Bronchial epithelial cell (primary cell): ENCODE results near the gene AACS. TPM values are rescaled to one million over a fixed set of nuclear protein-coding genes. Genes with fewer than 3 reads are reported as not detected.

Source experiments
- DNase-seq: peaks from one replicate; pipeline ENCODE4 v3.0.0-alpha.2; 2010; ENCODE audit warnings: low read depth
- FAIRE-seq: peaks from 2 replicates; lab custom pipeline; 2011; peaks lifted over from hg19 to GRCh38; lab: Jason Lieb, UNC
- H3K27me3 ChIP-seq: 2 replicates; pipeline ENCODE4 v1.5.1; 2011; ENCODE audit warnings: low read length; ENCODE audit not compliant: control insufficient read depth, insufficient read depth
- H3K36me3 ChIP-seq: 2 replicates; pipeline ENCODE4 v1.5.1; 2011; ENCODE audit warnings: low read length; ENCODE audit not compliant: control insufficient read depth, insufficient read depth
- H3K4me3 ChIP-seq: 2 replicates; pipeline ENCODE4 v1.5.1; 2011; ENCODE audit warnings: mild to moderate bottlenecking, low read depth, low read length, control low read depth
- total RNA-seq: library from RNA; depleted of rRNA; stranded (reverse); fragments of >200 nt; gene quantifications from 2 replicates; pipeline ENCODE4 v1.2.1, GENCODE V29; 2014
- TF ChIP-seq, protein P1 (sequence below): IDR thresholded peaks from 2 replicates; pipeline ENCODE4 v1.5.1; 2011; ENCODE audit warnings: mild to moderate bottlenecking, moderate library complexity, low read length, control low read depth, inconsistent platforms; ENCODE audit not compliant: insufficient read depth, severe bottlenecking

AACS gene
- total RNA-seq, 1 donor from 2014 or later: 30.5 TPM

- Histone ChIP-seq H3K36me3 (no peaks in the 10 kb centered on the region), H3K4me3 (no peak overlapping the region), H3K27me3 (no peaks in the 10 kb centered on the region)
- DNase-seq (no peak), FAIRE-seq (no peak)
- TF ChIP-seq, protein P1, sequence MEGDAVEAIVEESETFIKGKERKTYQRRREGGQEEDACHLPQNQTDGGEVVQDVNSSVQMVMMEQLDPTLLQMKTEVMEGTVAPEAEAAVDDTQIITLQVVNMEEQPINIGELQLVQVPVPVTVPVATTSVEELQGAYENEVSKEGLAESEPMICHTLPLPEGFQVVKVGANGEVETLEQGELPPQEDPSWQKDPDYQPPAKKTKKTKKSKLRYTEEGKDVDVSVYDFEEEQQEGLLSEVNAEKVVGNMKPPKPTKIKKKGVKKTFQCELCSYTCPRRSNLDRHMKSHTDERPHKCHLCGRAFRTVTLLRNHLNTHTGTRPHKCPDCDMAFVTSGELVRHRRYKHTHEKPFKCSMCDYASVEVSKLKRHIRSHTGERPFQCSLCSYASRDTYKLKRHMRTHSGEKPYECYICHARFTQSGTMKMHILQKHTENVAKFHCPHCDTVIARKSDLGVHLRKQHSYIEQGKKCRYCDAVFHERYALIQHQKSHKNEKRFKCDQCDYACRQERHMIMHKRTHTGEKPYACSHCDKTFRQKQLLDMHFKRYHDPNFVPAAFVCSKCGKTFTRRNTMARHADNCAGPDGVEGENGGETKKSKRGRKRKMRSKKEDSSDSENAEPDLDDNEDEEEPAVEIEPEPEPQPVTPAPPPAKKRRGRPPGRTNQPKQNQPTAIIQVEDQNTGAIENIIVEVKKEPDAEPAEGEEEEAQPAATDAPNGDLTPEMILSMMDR: no peak
Measured at GRCh38 chr12:125172231-125172850, 107.1 kb downstream of the AACS start.

GRCh38 chr12:125175576-125175975 lies 110.3 kb downstream of the AACS start:
- FAIRE-seq (no peak), DNase-seq (no peak)
- Histone ChIP-seq H3K36me3 (no peaks in the 10 kb centered on the region), H3K4me3 (no peak overlapping the region), H3K27me3 (no peaks in the 10 kb centered on the region)
- TF ChIP-seq, protein P1: no peak

DNA sequence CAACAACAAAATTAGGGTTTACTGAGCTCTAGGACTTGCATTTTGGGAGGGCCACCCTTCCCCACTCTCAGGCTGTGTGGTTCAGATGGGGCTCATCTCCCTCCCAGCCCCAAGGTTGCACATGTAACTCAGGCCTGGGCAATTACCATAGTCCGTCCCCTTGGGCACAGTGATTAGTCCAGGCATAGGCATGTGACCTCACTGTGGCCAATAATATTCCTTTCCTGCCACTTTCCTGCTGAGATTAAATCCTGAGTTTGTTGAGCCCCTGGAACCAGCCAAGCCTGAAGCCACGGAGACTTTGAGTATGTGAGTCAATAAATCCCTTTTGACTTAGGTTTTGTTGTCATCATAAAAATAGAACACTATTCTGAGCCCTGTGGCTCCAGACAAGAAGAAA lies 113.0 kb downstream of the AACS start:
- H3K36me3 ChIP-seq: no peaks in the 10 kb centered on the region
- H3K27me3 ChIP-seq: no peaks in the 10 kb centered on the region
- FAIRE-seq: no peak
- no peak for DNase-seq
- H3K4me3 ChIP-seq: no peak overlapping the region
- TF ChIP-seq, protein P1: no peak

DNA sequence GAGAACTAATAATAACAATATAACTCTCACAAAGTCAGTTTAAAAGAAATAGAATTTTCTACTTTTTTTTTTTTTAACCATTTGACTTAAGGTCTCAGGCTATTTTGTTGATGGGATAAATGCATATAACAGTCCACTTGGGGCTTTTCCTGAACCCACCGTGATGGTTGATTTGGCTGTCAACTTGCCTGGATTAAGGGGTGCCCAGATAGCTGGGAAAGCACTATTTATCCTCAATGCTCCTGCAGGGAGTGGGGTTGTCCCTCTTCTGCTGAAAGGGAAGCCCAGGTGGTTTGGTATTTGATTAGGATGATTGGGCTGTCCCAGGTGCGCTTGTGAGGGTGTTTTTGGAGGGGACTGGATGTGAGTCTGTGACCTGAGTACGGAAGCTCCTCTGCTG lies 114.9 kb downstream of the AACS start:
- Histone ChIP-seq H3K27me3 (peaks cover 11% of the 10 kb centered on the region), H3K4me3 (no peak overlapping the region), H3K36me3 (no peaks in the 10 kb centered on the region)
- no peak for DNase-seq
- no peak for FAIRE-seq
- TF ChIP-seq, protein P1: no peak

DNA sequence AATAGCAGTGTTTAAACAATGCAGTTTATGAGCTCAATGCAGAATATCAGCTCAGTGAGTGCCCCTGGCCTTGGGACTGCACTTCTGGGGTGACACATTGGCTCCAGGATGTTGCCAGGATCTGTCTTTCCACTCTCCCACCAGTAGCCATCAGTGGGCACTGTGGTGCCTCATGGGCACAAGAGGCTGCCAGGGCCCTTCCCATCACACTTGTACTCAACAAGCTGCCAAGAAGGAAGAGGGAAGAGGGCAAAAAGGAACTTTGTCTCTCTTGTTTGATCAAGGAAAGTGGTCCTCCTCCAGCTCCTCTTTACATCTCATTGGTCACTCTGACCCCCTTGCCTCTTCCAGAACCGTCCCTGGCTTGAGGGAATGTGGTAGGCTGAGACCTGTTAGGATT lies 115.9 kb downstream of the AACS start:
- Histone ChIP-seq H3K27me3 (peaks cover 11% of the 10 kb centered on the region), H3K36me3 (no peaks in the 10 kb centered on the region), H3K4me3 (no peak overlapping the region)
- DNase-seq (no peak), FAIRE-seq (no peak)
- TF ChIP-seq, protein P1: no peak
